H1 (cell line): ENCODE results near the gene TRAF4. TPM values are rescaled to one million over a fixed set of nuclear protein-coding genes. Genes with fewer than 3 reads are reported as not detected.

Experiments used
- CTCF ChIA-PET: fragments of 300-600 bp; sonication (Branson Sonifier 250); formaldehyde crosslinking; loops from one replicate; lab custom pipeline; 2021; ENCODE audit not compliant: partially characterized antibody; lab: Charles Lee
- POLR2A ChIA-PET: fragments of 300-600 bp; sonication (Branson Sonifier 250); formaldehyde crosslinking; loops from one replicate; lab custom pipeline; 2021; ENCODE audit warnings: inconsistent platforms; ENCODE audit not compliant: partially characterized antibody; lab: Charles Lee
- DNase-seq, 2 experiments: peaks; one replicate each; pipeline versions ENCODE4 v3.0.0 to v3.0.0-alpha.2; 2010 to 2022; ENCODE audit warnings: low spot score in 2 of 2, low read depth in 1 of 2, mixed read lengths in 1 of 2
- FAIRE-seq: peaks from 2 replicates; lab custom pipeline; 2011; peaks lifted over from hg19 to GRCh38; lab: Jason Lieb, UNC
- H2AFZ ChIP-seq: 2 replicates; pipeline ENCODE4 v1.8.1; 2012; ENCODE audit warnings: low read length, inconsistent platforms
- H2AK5ac ChIP-seq: 2 replicates; pipeline ENCODE4 v1.6.1; 2013; ENCODE audit warnings: low read depth, low read length
- H2BK120ac ChIP-seq: replicated peaks from 2 replicates; pipeline ENCODE3; 2013; ENCODE audit warnings: low read depth, low read length, inconsistent platforms
- H2BK12ac ChIP-seq: 2 replicates; pipeline ENCODE4 v1.6.1; 2013; ENCODE audit warnings: low read depth, low read length
- H2BK15ac ChIP-seq: 2 replicates; pipeline ENCODE4 v1.6.1; 2013; ENCODE audit warnings: low read length
- H2BK20ac ChIP-seq: 2 replicates; pipeline ENCODE4 v1.6.1; 2013; ENCODE audit warnings: low read length
- H2BK5ac ChIP-seq: 2 replicates; pipeline ENCODE4 v1.6.1; 2013; ENCODE audit warnings: low read depth, low read length
- H3K14ac ChIP-seq: 2 replicates; pipeline ENCODE4 v1.6.1; 2013; ENCODE audit warnings: inconsistent platforms; ENCODE audit not compliant: insufficient read length
- H3K18ac ChIP-seq: 2 replicates; pipeline ENCODE4 v1.6.1; 2013; ENCODE audit warnings: low read length; ENCODE audit errors: extremely low read depth
- H3K23ac ChIP-seq: 2 replicates; pipeline ENCODE4 v1.6.1; 2013; ENCODE audit warnings: inconsistent platforms; ENCODE audit not compliant: insufficient read length
- H3K23me2 ChIP-seq: 2 replicates; pipeline ENCODE4 v1.6.1; 2013; ENCODE audit warnings: low read depth, low read length
- H3K27ac ChIP-seq: 2 replicates; pipeline ENCODE4 v1.6.1; 2011; ENCODE audit warnings: low read depth, low read length, inconsistent platforms
- H3K27me3 ChIP-seq, 4 experiments: replicated peaks in 1 of 4; 1 replicate in 1 of 4; 2 replicates in 3 of 4; pipeline versions ENCODE4 v1.6.1 to v1.8.1; 2011 to 2013; ENCODE audit warnings: low read length in 3 of 4, mild to moderate bottlenecking in 3 of 4, inconsistent platforms in 2 of 4, mixed read lengths in 2 of 4, moderate library complexity in 1 of 4; ENCODE audit not compliant: control insufficient read depth in 3 of 4, insufficient read depth in 3 of 4; ENCODE audit errors: extremely low read depth in 1 of 4
- H3K36me3 ChIP-seq, 4 experiments: 2 replicates each; pipeline versions ENCODE4 v1.6.1 to v1.8.1; 2011 to 2013; ENCODE audit warnings: mild to moderate bottlenecking in 4 of 4, low read length in 3 of 4, moderate library complexity in 2 of 4, control low read depth in 1 of 4, inconsistent platforms in 1 of 4; ENCODE audit not compliant: insufficient read depth in 4 of 4, control insufficient read depth in 2 of 4
- H3K4ac ChIP-seq: replicated peaks from 2 replicates; pipeline ENCODE3; 2013; ENCODE audit warnings: low read length, low read depth, mixed read lengths, inconsistent platforms; ENCODE audit not compliant: insufficient read length
- H3K4me1 ChIP-seq, 4 experiments: replicated peaks in 1 of 4; 1 replicate in 1 of 4; 2 replicates in 3 of 4; pipeline versions ENCODE4 v1.6.1 to v1.8.1; 2011 to 2013; ENCODE audit warnings: low read length in 3 of 4, inconsistent platforms in 2 of 4, mixed read lengths in 1 of 4; ENCODE audit not compliant: insufficient read depth in 4 of 4, control insufficient read depth in 3 of 4
- H3K4me2 ChIP-seq, 2 experiments: 2 replicates each; pipeline versions ENCODE4 v1.6.1 to v1.8.1; 2011 to 2013; ENCODE audit warnings: low read depth in 2 of 2, low read length in 2 of 2, control low read depth in 1 of 2, inconsistent platforms in 1 of 2, mild to moderate bottlenecking in 1 of 2; ENCODE audit not compliant: insufficient read depth in 1 of 2
- H3K4me3 ChIP-seq, 4 experiments: fragments of 200-600, 300-600 bp in 1 of 4; sonication (generic), shearing (Covaris generic), sonication (Bioruptor Twin) in 1 of 4; 2 replicates each; pipeline versions ENCODE4 v1.5.1 to v1.8.1; 2011 to 2016; ENCODE audit warnings: low read length in 4 of 4, low read depth in 3 of 4, control low read depth in 2 of 4, inconsistent platforms in 2 of 4, mild to moderate bottlenecking in 2 of 4, mixed read lengths in 1 of 4, moderate library complexity in 1 of 4; ENCODE audit not compliant: insufficient read depth in 2 of 4; ENCODE audit errors: extremely low read depth in 1 of 4
- H3K56ac ChIP-seq: replicated peaks from 2 replicates; pipeline ENCODE3; 2013; ENCODE audit warnings: low read depth, mild to moderate bottlenecking, mixed read lengths, low read length, inconsistent platforms; ENCODE audit not compliant: insufficient read length
- H3K79me1 ChIP-seq: 2 replicates; pipeline ENCODE4 v1.6.1; 2013; ENCODE audit warnings: low read depth, low read length, control low read depth
- H3K79me2 ChIP-seq, 2 experiments: 2 replicates each; pipeline versions ENCODE4 v1.6.1 to v1.8.1; 2012 to 2013; ENCODE audit warnings: low read length in 2 of 2, mild to moderate bottlenecking in 2 of 2, inconsistent platforms in 1 of 2; ENCODE audit not compliant: insufficient read depth in 2 of 2, control insufficient read depth in 1 of 2
- H3K9ac ChIP-seq, 4 experiments: replicated peaks in 1 of 4; 1 replicate in 1 of 4; 2 replicates in 3 of 4; pipeline versions ENCODE4 v1.6.1 to v1.8.1; 2011 to 2013; ENCODE audit warnings: low read depth in 3 of 4, low read length in 3 of 4, control low read depth in 2 of 4, mild to moderate bottlenecking in 2 of 4, moderate library complexity in 2 of 4, inconsistent platforms in 1 of 4; ENCODE audit errors: extremely low read depth in 1 of 4
- H3K9me3 ChIP-seq, 2 experiments: 2 replicates each; pipeline versions ENCODE4 v1.6.1 to v1.8.1; 2012 to 2013; ENCODE audit warnings: mild to moderate bottlenecking in 2 of 2, moderate library complexity in 2 of 2, control low read depth in 1 of 2, inconsistent platforms in 1 of 2, low read depth in 1 of 2, low read length in 1 of 2, mixed read lengths in 1 of 2; ENCODE audit not compliant: insufficient read depth in 2 of 2
- H4K20me1 ChIP-seq, 2 experiments: replicated peaks in 1 of 2; 2 replicates each; pipeline versions ENCODE3 to v1.8.1; 2011 to 2013; ENCODE audit warnings: inconsistent platforms in 2 of 2, low read length in 2 of 2, mild to moderate bottlenecking in 1 of 2; ENCODE audit not compliant: insufficient read depth in 2 of 2, control insufficient read depth in 1 of 2
- H4K5ac ChIP-seq: 2 replicates; pipeline ENCODE4 v1.6.1; 2013; ENCODE audit warnings: low read length, low read depth, mixed read lengths, inconsistent platforms; ENCODE audit not compliant: insufficient read length
- H4K8ac ChIP-seq: 2 replicates; pipeline ENCODE4 v1.8.0; 2013; ENCODE audit warnings: mild to moderate bottlenecking, moderate library complexity, low read length, inconsistent platforms; ENCODE audit not compliant: insufficient read depth; ENCODE audit errors: extremely low read depth
- H4K91ac ChIP-seq: replicated peaks from 2 replicates; pipeline ENCODE3; 2013; ENCODE audit warnings: low read length, mixed read lengths, inconsistent platforms; ENCODE audit not compliant: insufficient read length
- HDAC2 ChIP-seq, 2 experiments: fragments of 300-600 bp in 1 of 2; sonication (generic) in 1 of 2; IDR thresholded peaks; 2 replicates each; pipeline ENCODE4 v1.6.1; 2011 to 2012; ENCODE audit warnings: low read depth in 2 of 2, low read length in 2 of 2, mild to moderate bottlenecking in 2 of 2, moderate library complexity in 2 of 2, borderline replicate concordance in 1 of 2, inconsistent platforms in 1 of 2
- JUND ChIP-seq: IDR thresholded peaks from 2 replicates; pipeline ENCODE4 v1.6.1; 2011; ENCODE audit warnings: mild to moderate bottlenecking, improper control_type of control experiment, low read length
- POLR2A ChIP-seq, 2 experiments: IDR thresholded peaks; 1 replicate in 1 of 2; 2 replicates in 1 of 2; pipeline ENCODE4 v1.6.1; 2011; ENCODE audit warnings: low read depth in 2 of 2, low read length in 2 of 2, mild to moderate bottlenecking in 2 of 2; ENCODE audit errors: control extremely low read depth in 1 of 2
- POLR2AphosphoS5 ChIP-seq: IDR thresholded peaks from 2 replicates; pipeline ENCODE4 v1.6.1; 2011; ENCODE audit warnings: low read depth, low read length
- POU5F1 ChIP-seq: IDR thresholded peaks from 2 replicates; pipeline ENCODE4 v1.6.1; 2011; ENCODE audit warnings: low read depth, mild to moderate bottlenecking, low read length, moderate library complexity
- TAF7 ChIP-seq: optimal IDR thresholded peaks from 2 replicates; pipeline ENCODE3; 2011; ENCODE audit warnings: low read depth, mild to moderate bottlenecking, inconsistent platforms, low read length, moderate library complexity, borderline replicate concordance
- WGBS, 2 experiments: shearing (Covaris generic) in 1 of 2; methylation state at CpG; one replicate each; pipeline versions ENCODE4 v1.1.6 to v1.1.7; 2013 to 2015; ENCODE audit warnings: low lambda C conversion rate in 2 of 2, mixed read lengths in 2 of 2, inconsistent platforms in 1 of 2, low coverage in 1 of 2, missing lambda C conversion rate in 1 of 2; ENCODE audit not compliant: insufficient replicate concordance in 2 of 2, insufficient coverage in 1 of 2, insufficient read length in 1 of 2; ENCODE audit errors: extremely low coverage in 1 of 2, missing lambda C conversion rate in 1 of 2; 5-methylcytosine and 5-hydroxymethylcytosine counted together
- polyA plus RNA-seq, 7 experiments: library from polyadenylated mRNA; depleted of rRNA in 3 of 7; stranded (reverse) in 5 of 7; unstranded in 2 of 7; fragments of >200 nt in 5 of 7; fragments of 200-250 nt in 2 of 7; gene quantifications; 1 replicate in 5 of 7; 2 replicates in 1 of 7; 4 replicates in 1 of 7; pipeline versions ENCODE4 v1.2.1 to v1.2.3, GENCODE V29; 2011 to 2013; ENCODE audit warnings: missing spikeins in 2 of 7, mixed read lengths in 2 of 7
- total RNA-seq: library from RNA; stranded (reverse); fragmentation: NEBNext Ultra II Directional; extraction: Animal tissue kit (Norgen Biotek cat#: 25700); gene quantifications from 2 replicates; pipeline ENCODE4 v1.2.1, GENCODE V29; 2021
- TF ChIP-seq, protein P1 (sequence below), 3 experiments: IDR thresholded peaks; 1 replicate in 2 of 3; 2 replicates in 1 of 3; pipeline versions ENCODE4 v1.5.1 to v1.6.1; 2011; ENCODE audit warnings: low read length in 3 of 3, mild to moderate bottlenecking in 3 of 3, inconsistent platforms in 2 of 3, low read depth in 1 of 3, moderate library complexity in 1 of 3; ENCODE audit not compliant: insufficient read depth in 1 of 3; ENCODE audit errors: control extremely low read depth in 1 of 3

Gene TRAF4
- total and polyA plus RNA-seq, 2 of the 8 experiments (the other 6 are each of a cell fraction or from before 2014, with no cell fraction given): 167 to 170 TPM

GRCh38 chr17:28726627-28727491, 17.0 kb upstream of the TRAF4 start:
- H4K8ac ChIP-seq: peak overlapping the region; percentile 97
- H2BK5ac ChIP-seq: peak overlapping the region; percentile 96
- peak overlapping the region; percentile 82 to 89 (median 85) for H3K9ac ChIP-seq
- H2BK12ac ChIP-seq: peak overlapping the region; percentile 96
- H3K9me3 ChIP-seq: no peaks in the 10 kb centered on the region
- FAIRE-seq (no peak), DNase-seq (peak; percentile 93 to 98)
- H3K4ac ChIP-seq: peak overlapping the region; percentile 99
- H4K20me1 ChIP-seq: peaks cover 6 to 11% of the 10 kb centered on the region in 2 experiments
- H4K91ac ChIP-seq: peak overlapping the region; percentile 97
- H4K5ac ChIP-seq: peak overlapping the region; percentile 87
- H3K4me2 ChIP-seq: peak overlapping the region; percentile 95 to 99
- H2AFZ ChIP-seq: no peak overlapping the region
- H3K27me3 ChIP-seq: no peaks in the 10 kb centered on the region
- H3K14ac ChIP-seq: no peak overlapping the region
- no peak overlapping the region for H3K23ac ChIP-seq
- peak overlapping the region; percentile 99 for H2BK120ac ChIP-seq
- peak overlapping the region; percentile 98 for H3K18ac ChIP-seq
- H3K27ac ChIP-seq: peak overlapping the region; percentile 88
- peak overlapping the region; percentile 77; the same call in 1 of the 2 replicates for H2AK5ac ChIP-seq
- H3K23me2 ChIP-seq: peaks cover 13% of the 10 kb centered on the region; the same call in 1 of the 2 replicates
- H3K79me2 ChIP-seq: peaks cover 0 to 20% of the 10 kb centered on the region in 2 experiments; a peak in 2 of 4 replicates
- ChIA-PET POLR2A (interaction anchor here (0.6 to 17.6 kb wide), 35 partner anchors 7 to 241 kb away, joined by 3 to 813 read pairs (median 4); partner anchors contain the start of genes DHRS13, FAM222B, FLOT2 and PHF12), CTCF (interaction anchor here (0.5 to 16.9 kb wide), 47 partner anchors 7 to 227 kb away, joined by 3 to 316 read pairs (median 4); partner anchors contain the start of genes DHRS13, FAM222B, FLOT2 and PROCA1)
- 1% methylated on average over 45 of the region's 57 CpGs; no CpG with 5 or more reads in 1 of the 2 experiments for WGBS, 2 experiments
- H3K4me1 ChIP-seq: peaks cover 0 to 9% (median 3%) of the 10 kb centered on the region in 4 experiments; a peak in 5 of 7 replicates
- peaks cover 16 to 33% (median 28%) of the 10 kb centered on the region in 4 experiments for H3K36me3 ChIP-seq
- H3K56ac ChIP-seq: peak overlapping the region; percentile 86
- peak overlapping the region; percentile 81 to 97 (median 89) for H3K4me3 ChIP-seq
- 0 out of 2 replicates have a peak overlapping the region, but pooled peaks have one; percentile 72 for H2BK20ac ChIP-seq
- H2BK15ac ChIP-seq: peak overlapping the region; percentile 95
- no peaks in the 10 kb centered on the region for H3K79me1 ChIP-seq
- TF ChIP-seq, protein P1, sequence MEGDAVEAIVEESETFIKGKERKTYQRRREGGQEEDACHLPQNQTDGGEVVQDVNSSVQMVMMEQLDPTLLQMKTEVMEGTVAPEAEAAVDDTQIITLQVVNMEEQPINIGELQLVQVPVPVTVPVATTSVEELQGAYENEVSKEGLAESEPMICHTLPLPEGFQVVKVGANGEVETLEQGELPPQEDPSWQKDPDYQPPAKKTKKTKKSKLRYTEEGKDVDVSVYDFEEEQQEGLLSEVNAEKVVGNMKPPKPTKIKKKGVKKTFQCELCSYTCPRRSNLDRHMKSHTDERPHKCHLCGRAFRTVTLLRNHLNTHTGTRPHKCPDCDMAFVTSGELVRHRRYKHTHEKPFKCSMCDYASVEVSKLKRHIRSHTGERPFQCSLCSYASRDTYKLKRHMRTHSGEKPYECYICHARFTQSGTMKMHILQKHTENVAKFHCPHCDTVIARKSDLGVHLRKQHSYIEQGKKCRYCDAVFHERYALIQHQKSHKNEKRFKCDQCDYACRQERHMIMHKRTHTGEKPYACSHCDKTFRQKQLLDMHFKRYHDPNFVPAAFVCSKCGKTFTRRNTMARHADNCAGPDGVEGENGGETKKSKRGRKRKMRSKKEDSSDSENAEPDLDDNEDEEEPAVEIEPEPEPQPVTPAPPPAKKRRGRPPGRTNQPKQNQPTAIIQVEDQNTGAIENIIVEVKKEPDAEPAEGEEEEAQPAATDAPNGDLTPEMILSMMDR (IDR thresholded peaks at IDR 0.05; ENCODE audit: control extremely low read depth in 1 of 3, insufficient read depth in 1 of 3, low read depth in 1 of 3, low read length in 3 of 3): peak; percentile 98 to 99 (median 99)
- TF ChIP-seq TAF7: peak; percentile 95
- peak in 1 of 2 experiments; percentile 69; a peak in 2 of 3 replicates for TF ChIP-seq POLR2A (IDR thresholded peaks at IDR 0.05; ENCODE audit: control extremely low read depth in 1 of 2, low read depth in 2 of 2, low read length in 2 of 2)
- peak; percentile 61 for TF ChIP-seq POLR2AphosphoS5
- TF ChIP-seq JUND: peak; percentile 50; the same call in 1 of the 2 replicates
- TF ChIP-seq POU5F1: no peak
- peak in 1 of 2 experiments; percentile 11; a peak in 1 of 4 replicates for TF ChIP-seq HDAC2 (IDR thresholded peaks at IDR 0.05; ENCODE audit: borderline replicate concordance in 1 of 2, low read depth in 2 of 2, low read length in 2 of 2)
